ENCODE data around the gene ITGAD. TPM values are rescaled to one million over a fixed set of nuclear protein-coding genes. Genes with fewer than 3 reads are reported as not detected.

ITGAD gene
- total RNA-seq, 1 donor from 2014 or later: not detected

DNA sequence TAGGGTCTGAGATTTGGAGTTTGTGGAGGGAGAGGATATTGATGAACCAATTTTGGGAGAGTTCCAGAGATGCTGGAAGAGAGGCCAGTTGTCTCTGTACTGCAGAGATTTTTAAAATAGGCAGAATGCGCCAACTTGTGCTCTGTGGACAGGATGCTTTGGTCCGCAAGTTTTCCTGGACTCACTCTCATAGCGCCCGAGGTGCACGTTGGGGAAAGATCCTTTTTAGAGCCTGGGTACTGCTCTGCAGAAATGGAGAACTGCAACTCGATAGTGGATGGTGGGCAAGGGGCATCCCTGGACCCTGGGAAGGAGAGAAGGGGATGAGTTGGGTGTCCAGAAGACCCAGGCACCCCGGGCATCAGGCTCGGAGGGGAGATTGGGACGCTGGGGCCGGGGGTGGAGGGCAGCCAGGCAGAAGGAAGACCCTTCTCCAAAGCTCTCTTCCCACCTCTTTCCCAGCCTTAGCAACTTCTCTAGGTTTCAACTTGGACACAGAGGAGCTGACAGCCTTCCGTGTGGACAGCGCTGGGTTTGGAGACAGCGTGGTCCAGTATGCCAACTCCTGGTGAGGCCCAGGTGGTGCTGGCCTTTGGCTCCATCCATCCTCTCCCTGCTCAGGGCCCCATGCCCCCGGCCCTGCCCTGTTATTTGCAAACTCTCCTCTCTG lies 37.6 kb upstream of the ITGAD start:
- peaks cover 8% of the 10 kb centered on the region for H3K27me3 Mint-ChIP-seq (ENCODE audit: unreplicated experiment)
- peaks cover 4% of the 10 kb centered on the region for H3K9me3 Mint-ChIP-seq (ENCODE audit: unreplicated experiment)
- H3K36me3 Mint-ChIP-seq (ENCODE audit: unreplicated experiment): peaks cover 4% of the 10 kb centered on the region
- H3K27ac Mint-ChIP-seq (ENCODE audit: unreplicated experiment): no peak overlapping the region
- TF ChIP-seq, protein P1, sequence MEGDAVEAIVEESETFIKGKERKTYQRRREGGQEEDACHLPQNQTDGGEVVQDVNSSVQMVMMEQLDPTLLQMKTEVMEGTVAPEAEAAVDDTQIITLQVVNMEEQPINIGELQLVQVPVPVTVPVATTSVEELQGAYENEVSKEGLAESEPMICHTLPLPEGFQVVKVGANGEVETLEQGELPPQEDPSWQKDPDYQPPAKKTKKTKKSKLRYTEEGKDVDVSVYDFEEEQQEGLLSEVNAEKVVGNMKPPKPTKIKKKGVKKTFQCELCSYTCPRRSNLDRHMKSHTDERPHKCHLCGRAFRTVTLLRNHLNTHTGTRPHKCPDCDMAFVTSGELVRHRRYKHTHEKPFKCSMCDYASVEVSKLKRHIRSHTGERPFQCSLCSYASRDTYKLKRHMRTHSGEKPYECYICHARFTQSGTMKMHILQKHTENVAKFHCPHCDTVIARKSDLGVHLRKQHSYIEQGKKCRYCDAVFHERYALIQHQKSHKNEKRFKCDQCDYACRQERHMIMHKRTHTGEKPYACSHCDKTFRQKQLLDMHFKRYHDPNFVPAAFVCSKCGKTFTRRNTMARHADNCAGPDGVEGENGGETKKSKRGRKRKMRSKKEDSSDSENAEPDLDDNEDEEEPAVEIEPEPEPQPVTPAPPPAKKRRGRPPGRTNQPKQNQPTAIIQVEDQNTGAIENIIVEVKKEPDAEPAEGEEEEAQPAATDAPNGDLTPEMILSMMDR (IDR thresholded peaks at IDR 0.05; ENCODE audit: partially characterized antibody, unreplicated experiment): no peak
- H3K4me1 Mint-ChIP-seq (ENCODE audit: low read depth, unreplicated experiment): no peaks in the 10 kb centered on the region
- no peak overlapping the region for H3K4me3 Mint-ChIP-seq (ENCODE audit: unreplicated experiment)
- DNase-seq: no peak

DNA sequence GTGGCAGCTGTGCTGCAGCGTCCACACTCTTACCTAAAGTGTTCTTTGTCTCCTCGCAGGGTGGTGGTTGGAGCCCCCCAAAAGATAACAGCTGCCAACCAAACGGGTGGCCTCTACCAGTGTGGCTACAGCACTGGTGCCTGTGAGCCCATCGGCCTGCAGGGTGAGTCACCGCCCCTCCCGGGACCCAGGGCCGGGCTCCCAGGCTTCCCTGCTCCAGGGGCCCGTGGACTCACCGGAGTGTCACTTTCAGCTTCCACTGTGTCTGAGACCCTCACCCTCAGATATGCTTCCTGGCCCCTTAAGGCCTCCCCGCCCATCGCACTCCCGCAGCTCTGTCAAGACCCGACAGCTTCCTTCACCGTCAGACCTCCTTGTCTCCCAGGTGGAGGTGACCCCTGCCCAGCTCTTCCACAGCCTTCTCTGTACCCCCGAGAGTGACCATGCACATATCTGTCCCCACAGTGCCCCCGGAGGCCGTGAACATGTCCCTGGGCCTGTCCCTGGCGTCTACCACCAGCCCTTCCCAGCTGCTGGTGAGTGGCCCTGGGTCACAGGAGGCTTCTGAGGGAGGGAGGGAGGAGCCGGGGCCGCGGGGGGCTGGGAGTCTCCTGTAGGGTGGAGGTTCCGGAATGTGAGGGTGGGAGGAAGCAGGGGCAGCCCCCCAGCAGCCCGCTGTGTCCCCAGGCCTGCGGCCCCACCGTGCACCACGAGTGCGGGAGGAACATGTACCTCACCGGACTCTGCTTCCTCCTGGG lies 36.4 kb upstream of the ITGAD start:
- TF ChIP-seq, protein P1 (IDR thresholded peaks at IDR 0.05; ENCODE audit: partially characterized antibody, unreplicated experiment): no peak

DNA sequence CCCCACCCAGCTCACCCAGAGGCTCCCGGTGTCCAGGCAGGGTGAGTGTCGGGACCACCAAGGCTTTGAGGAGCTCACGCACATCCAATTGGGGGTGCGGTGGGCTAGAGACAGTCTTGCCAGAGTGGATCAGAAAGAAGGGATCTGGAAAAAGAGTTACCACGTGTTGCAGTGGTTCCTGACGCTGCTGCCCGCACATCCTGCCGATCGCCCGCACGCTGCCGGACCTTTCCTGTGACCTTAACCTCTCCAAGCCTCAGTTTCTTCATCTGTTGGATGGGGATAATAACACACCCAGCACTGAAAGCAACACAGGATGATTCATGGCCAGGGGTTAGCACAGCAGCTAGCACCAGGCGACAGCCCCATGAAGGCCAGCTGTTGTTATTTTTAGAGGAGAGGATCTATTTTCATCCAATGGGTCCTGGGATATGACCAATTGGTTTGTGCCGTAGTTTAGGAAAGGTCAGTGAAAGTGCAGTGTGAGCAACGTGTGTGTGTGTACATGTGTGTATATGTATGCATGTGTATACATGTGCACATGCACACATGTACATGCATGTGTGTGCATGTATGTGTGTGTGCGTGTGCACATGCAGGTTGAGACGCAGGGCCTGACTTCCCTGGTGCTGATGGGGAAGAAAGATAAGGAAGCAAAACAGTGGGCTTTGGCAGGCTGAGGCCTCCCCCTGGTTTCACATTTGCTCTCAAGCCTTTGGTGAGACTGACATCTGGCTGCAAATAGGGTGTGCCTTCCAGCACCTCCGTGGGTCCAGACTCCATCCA lies 35.6 kb upstream of the ITGAD start:
- no peak for DNase-seq

More for the DNA sequence above, 36.4 kb upstream of the ITGAD start:
- H3K4me1 Mint-ChIP-seq (ENCODE audit: low read depth, unreplicated experiment): no peaks in the 10 kb centered on the region
- peak; percentile 32 for DNase-seq
- peaks cover 10% of the 10 kb centered on the region for H3K27me3 Mint-ChIP-seq (ENCODE audit: unreplicated experiment)
- H3K36me3 Mint-ChIP-seq (ENCODE audit: unreplicated experiment): peaks cover 4% of the 10 kb centered on the region
- H3K27ac Mint-ChIP-seq (ENCODE audit: unreplicated experiment): no peak overlapping the region
- H3K9me3 Mint-ChIP-seq (ENCODE audit: unreplicated experiment): peaks cover 4% of the 10 kb centered on the region
- H3K4me3 Mint-ChIP-seq (ENCODE audit: unreplicated experiment): no peak overlapping the region

DNA sequence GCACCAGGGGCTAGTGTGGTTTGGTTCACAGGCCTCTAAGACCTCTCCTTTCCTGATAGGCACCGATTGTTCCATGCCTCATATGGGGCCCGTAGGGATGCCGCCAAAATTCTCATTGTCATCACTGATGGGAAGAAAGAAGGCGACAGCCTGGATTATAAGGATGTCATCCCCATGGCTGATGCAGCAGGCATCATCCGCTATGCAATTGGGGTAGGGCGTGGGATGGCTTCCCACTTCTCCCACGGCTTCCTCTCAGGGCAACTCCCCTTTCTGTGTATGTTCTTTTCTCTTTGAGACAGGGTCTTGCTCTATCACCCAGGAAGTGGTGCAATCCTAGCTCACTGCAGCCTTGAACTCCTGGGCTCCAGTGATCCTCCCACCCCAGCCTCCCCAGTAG lies 32.9 kb upstream of the ITGAD start:
- no peaks in the 10 kb centered on the region for H3K4me1 Mint-ChIP-seq (ENCODE audit: low read depth, unreplicated experiment)
- DNase-seq: no peak
- no peak overlapping the region for H3K27ac Mint-ChIP-seq (ENCODE audit: unreplicated experiment)
- peaks cover 5% of the 10 kb centered on the region for H3K27me3 Mint-ChIP-seq (ENCODE audit: unreplicated experiment)
- TF ChIP-seq, protein P1 (IDR thresholded peaks at IDR 0.05; ENCODE audit: partially characterized antibody, unreplicated experiment): no peak
- no peak overlapping the region for H3K4me3 Mint-ChIP-seq (ENCODE audit: unreplicated experiment)
- H3K36me3 Mint-ChIP-seq (ENCODE audit: unreplicated experiment): no peaks in the 10 kb centered on the region
- H3K9me3 Mint-ChIP-seq (ENCODE audit: unreplicated experiment): no peaks in the 10 kb centered on the region

More for the DNA sequence above, 35.6 kb upstream of the ITGAD start:
- TF ChIP-seq, protein P1 (IDR thresholded peaks at IDR 0.05; ENCODE audit: partially characterized antibody, unreplicated experiment): no peak
- H3K27me3 Mint-ChIP-seq (ENCODE audit: unreplicated experiment): peaks cover 6% of the 10 kb centered on the region
- H3K36me3 Mint-ChIP-seq (ENCODE audit: unreplicated experiment): peaks cover 4% of the 10 kb centered on the region
- no peaks in the 10 kb centered on the region for H3K4me1 Mint-ChIP-seq (ENCODE audit: low read depth, unreplicated experiment)
- H3K27ac Mint-ChIP-seq (ENCODE audit: unreplicated experiment): peak overlapping the region; percentile 25
- H3K4me3 Mint-ChIP-seq (ENCODE audit: unreplicated experiment): no peak overlapping the region
- H3K9me3 Mint-ChIP-seq (ENCODE audit: unreplicated experiment): peaks cover 4% of the 10 kb centered on the region

Data from glutamatergic neuron (in vitro differentiated cells).